Testis (tissue), 3 donors: ENCODE measurements around the gene NOVA2. TPM values are rescaled to one million over a fixed set of nuclear protein-coding genes. Genes with fewer than 3 reads are reported as not detected.

Experiments used
- DNase-seq: peaks from one replicate; pipeline ENCODE4 v3.0.0-alpha.2; 2019
- H3K27ac ChIP-seq, 2 donors: fragments of 200-600 bp; sonication (generic); one replicate each; pipeline ENCODE4 v1.5.1; 2019
- H3K27me3 ChIP-seq: fragments of 200-600 bp; sonication (generic); one replicate; pipeline ENCODE4 v1.5.1; 2019
- H3K36me3 ChIP-seq: fragments of 200-600 bp; sonication (generic); one replicate; pipeline ENCODE4 v1.5.1; 2017; ENCODE audit warnings: low read depth; ENCODE audit errors: missing control alignments
- H3K4me1 ChIP-seq: fragments of 200-600 bp; sonication (generic); one replicate; pipeline ENCODE4 v1.5.1; 2019
- H3K4me3 ChIP-seq, 2 donors: fragments of 200-600 bp; sonication (generic); one replicate each; pipeline ENCODE4 v1.5.1; 2017 to 2019
- H3K9me3 ChIP-seq: fragments of 200-600 bp; sonication (generic); one replicate; pipeline ENCODE4 v1.5.1; 2017
- CTCF ChIP-seq, 3 experiments: fragments of 450-650 bp in 2 of 3; fragments of 200-600 bp in 1 of 3; sonication (generic) in 1 of 3; IDR thresholded peaks; one replicate each; pipeline ENCODE4 v1.5.1; 2016 to 2019; ENCODE audit warnings: antibody characterized with exemption in 3 of 3, mild to moderate bottlenecking in 2 of 3, moderate library complexity in 1 of 3
- POLR2A ChIP-seq: fragments of 450-650 bp; IDR thresholded peaks from one replicate; pipeline ENCODE4 v1.6.1; 2017; ENCODE audit warnings: antibody characterized with exemption, mild to moderate bottlenecking, moderate library complexity
- WGBS, 2 donors: methylation state at CpG; one replicate each; pipeline ENCODE4 v1.1.5; 2018; 5-methylcytosine and 5-hydroxymethylcytosine counted together
- intact Hi-C: fragments of 100-400 bp; cut with DNase I; formaldehyde crosslinking; loops from one replicate; pipeline ENCODE4 v1.15.1; 2023; ENCODE audit warnings: low total_unique reads
- polyA plus RNA-seq: library from polyadenylated mRNA; stranded (reverse); fragments of 350-450 nt; fragmentation: Illumina TruSeq; extraction: RNeasy Lipid Tissue Mini Kit (QIAGEN cat#74804); gene quantifications from one replicate; pipeline ENCODE4 v1.2.3, GENCODE V29; 2014; ENCODE audit warnings: low read depth, low replicate concordance; ENCODE audit not compliant: insufficient read depth
- total RNA-seq, 2 donors: library from RNA; depleted of rRNA; stranded (reverse); fragments of >200 nt; gene quantifications; one replicate each; pipeline ENCODE4 v1.2.3, GENCODE V29; 2016

NOVA2 gene
- total and polyA plus RNA-seq, 3 donors from 2014 or later: 3.0 to 5.7 (median 3.1) TPM

GRCh38 chr19:46014941-46015686 is 41.4 kb upstream of the NOVA2 start:
- WGBS, 2 donors: 42 to 53% methylated on average over 18 to 67 of the region's 74 CpGs

GRCh38 chr19:46014534-46014933 is 40.9 kb upstream of the NOVA2 start:
- Histone ChIP-seq H3K4me1 (no peaks in the 10 kb centered on the region), H3K36me3 (no peaks in the 10 kb centered on the region), H3K27ac (no peak overlapping the region), H3K9me3 (no peaks in the 10 kb centered on the region), H3K4me3 (no peak overlapping the region), H3K27me3 (no peaks in the 10 kb centered on the region)
- intact Hi-C loops: no loop called here
- DNase-seq: no peak
- TF ChIP-seq POLR2A: no peak
- TF ChIP-seq CTCF (IDR thresholded peaks at IDR 0.05): no peak
- 57 to 58% methylated on average over 8 of the region's 8 CpGs for WGBS, 2 donors

More at GRCh38 chr19:46014941-46015686, 41.4 kb upstream of the NOVA2 start:
- no peaks in the 10 kb centered on the region for H3K9me3 ChIP-seq
- no peak overlapping the region for H3K27ac ChIP-seq
- intact Hi-C loops: no loop called here
- H3K27me3 ChIP-seq: no peaks in the 10 kb centered on the region
- peak overlapping the region; percentile 12 to 24 for H3K4me3 ChIP-seq
- TF ChIP-seq POLR2A (no peak), CTCF (IDR thresholded peaks at IDR 0.05) (no peak)
- no peaks in the 10 kb centered on the region for H3K36me3 ChIP-seq
- DNase-seq: peak; percentile 75
- H3K4me1 ChIP-seq: no peaks in the 10 kb centered on the region

- H3K27me3 ChIP-seq: no peaks in the 10 kb centered on the region
- H3K4me3 ChIP-seq: no peak overlapping the region
- 41 to 46% methylated on average over 27 to 28 of the region's 28 CpGs for WGBS, 2 donors
- no peak overlapping the region for H3K27ac ChIP-seq
- TF ChIP-seq CTCF (IDR thresholded peaks at IDR 0.05) (peak; percentile 57 to 97 (median 66)), POLR2A (no peak)
- H3K4me1 ChIP-seq: no peaks in the 10 kb centered on the region
- H3K9me3 ChIP-seq: no peaks in the 10 kb centered on the region
- peak; percentile 83 for DNase-seq
- H3K36me3 ChIP-seq: no peaks in the 10 kb centered on the region
- intact Hi-C loops: no loop called here
Observed at GRCh38 chr19:46009530-46010510, 36.2 kb upstream of the NOVA2 start.

GRCh38 chr19:46006411-46006810 is 32.7 kb upstream of the NOVA2 start:
- no peak overlapping the region for H3K4me3 ChIP-seq
- no peaks in the 10 kb centered on the region for H3K36me3 ChIP-seq
- no peaks in the 10 kb centered on the region for H3K27me3 ChIP-seq
- no peaks in the 10 kb centered on the region for H3K9me3 ChIP-seq
- no peak overlapping the region for H3K27ac ChIP-seq
- 93 to 100% methylated on average over 4 to 13 of the region's 13 CpGs for WGBS, 2 donors
- intact Hi-C loops: no loop called here
- TF ChIP-seq POLR2A (no peak), CTCF (IDR thresholded peaks at IDR 0.05) (no peak)
- no peak for DNase-seq
- no peaks in the 10 kb centered on the region for H3K4me1 ChIP-seq
